Activated CD8-positive, alpha-beta memory T cell treated with anti-CD3 and anti-CD28 coated beads for 24 hours (primary cell): ENCODE results near the gene FGF2.

Source experiments
- DNase-seq: peaks from one replicate; pipeline ENCODE4 v3.0.0-alpha.2; 2020

The FGF2 gene

GRCh38 chr4:122946142-122946541 is 119.5 kb downstream of the FGF2 start:
- DNase-seq: no peak
